ENCODE data around the gene ZC3H12A.

The ZC3H12A gene

DNA sequence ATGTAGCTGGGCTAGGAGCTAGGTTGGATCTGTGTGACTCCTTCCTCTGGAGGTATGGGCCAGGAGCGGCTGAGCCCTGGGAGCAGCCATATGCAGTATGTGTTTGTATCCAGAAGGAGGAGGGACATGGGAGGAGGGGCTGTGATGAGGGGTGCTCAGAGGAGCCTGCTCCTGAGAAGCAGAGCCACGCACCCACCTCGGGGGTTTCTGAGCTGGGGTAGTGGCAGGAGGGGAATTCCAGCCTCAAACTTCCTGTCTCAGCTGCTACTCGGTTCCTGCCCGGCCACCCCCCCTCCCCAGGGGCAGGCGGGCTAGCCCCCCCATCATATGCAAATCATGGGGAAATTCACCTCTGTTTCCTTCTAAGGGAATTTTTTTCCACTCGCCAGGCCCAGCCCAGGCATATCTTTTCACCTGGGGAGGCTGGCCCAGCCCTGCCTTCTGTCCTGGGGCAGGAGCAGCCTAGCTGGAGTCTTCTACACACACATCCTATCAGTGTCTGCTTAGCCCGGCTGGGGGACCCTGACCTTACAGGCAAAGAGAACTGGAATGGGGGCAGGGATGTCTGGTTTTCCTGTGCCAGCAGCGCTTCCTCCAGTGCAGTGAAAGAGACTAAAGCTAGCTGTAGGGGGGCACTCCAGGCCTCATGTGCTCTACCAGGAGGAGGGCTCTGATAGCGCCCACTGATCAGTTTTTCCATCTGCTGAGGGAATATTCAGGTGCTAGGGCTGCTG lies 3.0 kb downstream of the ZC3H12A start:
- Histone ChIP-seq H3K4me1 (ENCODE audit: control insufficient read depth, insufficient read depth, low read length) (peaks cover 7% of the 10 kb centered on the region), H3K4me3 (ENCODE audit: low read depth, low read length) (peak overlapping the region; percentile 71), H3K27ac (ENCODE audit: extremely low read depth, low read depth, low read length) (peak overlapping the region; percentile 37), H3K36me3 (ENCODE audit: control insufficient read depth in 2 of 2, insufficient read depth in 1 of 2, low read length in 2 of 2) (peaks cover 0 to 70% of the 10 kb centered on the region in 2 experiments; a peak in 1 of 3 replicates), H3K9me3 (ENCODE audit: control insufficient read depth, insufficient read depth, low read depth, low read length) (no peaks in the 10 kb centered on the region)
- TF ChIP-seq KLF8 (tag by site-specific recombination; IDR thresholded peaks at IDR 0.05) (no peak), ZNF843 (tag by site-specific recombination; IDR thresholded peaks at IDR 0.05) (no peak), ZNF155 (tag by site-specific recombination; IDR thresholded peaks at IDR 0.05) (no peak), KLF9 (tag by site-specific recombination; IDR thresholded peaks at IDR 0.05; ENCODE audit: low read depth) (no peak), ZIC2 (tag by site-specific recombination; IDR thresholded peaks at IDR 0.05) (peak; percentile 64; the same call in 1 of the 2 replicates), ZBTB7A (tag by site-specific recombination; IDR thresholded peaks at IDR 0.05; ENCODE audit: low read depth) (no peak), ZNF341 (tag by site-specific recombination; IDR thresholded peaks at IDR 0.05; ENCODE audit: low read depth) (0 out of 2 replicates have a peak, but pooled peaks have one; percentile 6), SP3 (tag by site-specific recombination; IDR thresholded peaks at IDR 0.05) (0 out of 2 replicates have a peak, but pooled peaks have one; percentile 9)
- TF ChIP-seq, protein P1, sequence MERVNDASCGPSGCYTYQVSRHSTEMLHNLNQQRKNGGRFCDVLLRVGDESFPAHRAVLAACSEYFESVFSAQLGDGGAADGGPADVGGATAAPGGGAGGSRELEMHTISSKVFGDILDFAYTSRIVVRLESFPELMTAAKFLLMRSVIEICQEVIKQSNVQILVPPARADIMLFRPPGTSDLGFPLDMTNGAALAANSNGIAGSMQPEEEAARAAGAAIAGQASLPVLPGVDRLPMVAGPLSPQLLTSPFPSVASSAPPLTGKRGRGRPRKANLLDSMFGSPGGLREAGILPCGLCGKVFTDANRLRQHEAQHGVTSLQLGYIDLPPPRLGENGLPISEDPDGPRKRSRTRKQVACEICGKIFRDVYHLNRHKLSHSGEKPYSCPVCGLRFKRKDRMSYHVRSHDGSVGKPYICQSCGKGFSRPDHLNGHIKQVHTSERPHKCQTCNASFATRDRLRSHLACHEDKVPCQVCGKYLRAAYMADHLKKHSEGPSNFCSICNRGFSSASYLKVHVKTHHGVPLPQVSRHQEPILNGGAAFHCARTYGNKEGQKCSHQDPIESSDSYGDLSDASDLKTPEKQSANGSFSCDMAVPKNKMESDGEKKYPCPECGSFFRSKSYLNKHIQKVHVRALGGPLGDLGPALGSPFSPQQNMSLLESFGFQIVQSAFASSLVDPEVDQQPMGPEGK (tag by site-specific recombination; IDR thresholded peaks at IDR 0.05): peak; percentile 64
- POLR2A ChIA-PET: interaction anchor here (0.6 to 4.6 kb wide), 3 partner anchors 8 to 542 kb away, joined by 3 to 43 read pairs (median 3); partner anchors contain the start of gene SNIP1
- CTCF ChIA-PET: interaction anchor here (1.0 to 10.7 kb wide), 3 partner anchors 8 to 22 kb away, joined by 4 to 127 read pairs (median 25); no protein-coding TSS in a partner anchor

DNA sequence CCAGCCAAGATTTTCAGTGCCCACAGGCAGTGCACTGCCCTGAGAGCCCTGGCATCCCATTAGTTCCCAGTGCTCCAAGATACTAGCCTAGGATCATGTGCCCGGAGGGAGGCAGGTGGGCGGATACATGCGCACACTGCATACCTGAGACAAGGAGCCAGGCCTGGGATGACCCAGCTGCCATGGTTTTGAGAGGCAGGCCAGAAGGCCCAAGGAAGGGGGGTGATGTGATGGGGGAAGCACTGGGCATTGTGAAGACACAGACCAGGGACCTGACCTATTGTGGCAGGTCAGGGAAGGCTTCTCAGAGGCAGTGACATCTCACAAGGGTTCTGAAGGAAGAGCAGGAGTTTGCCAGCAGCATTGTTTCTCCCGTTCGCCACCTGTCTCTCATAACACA lies 3.6 kb downstream of the ZC3H12A start:
- CTCF ChIA-PET: interaction anchor here (1.4 to 10.7 kb wide), 3 partner anchors 7 to 36 kb away, joined by 8 to 127 read pairs (median 25); partner anchors contain the start of gene MEAF6
- H3K36me3 ChIP-seq (ENCODE audit: control insufficient read depth in 2 of 2, insufficient read depth in 1 of 2, low read length in 2 of 2): peaks cover 0 to 75% of the 10 kb centered on the region in 2 experiments; a peak in 1 of 3 replicates

More for the DNA sequence above, 3.6 kb downstream of the ZC3H12A start:
- TF ChIP-seq TRIM28 (IDR thresholded peaks at IDR 0.05; ENCODE audit: borderline replicate concordance, low read length) (no peak), ZNF560 (tag by site-specific recombination; IDR thresholded peaks at IDR 0.05; ENCODE audit: borderline replicate concordance) (no peak), ZNF658 (tag by site-specific recombination; IDR thresholded peaks at IDR 0.05) (no peak), ZNF112 (tag by site-specific recombination; IDR thresholded peaks at IDR 0.05) (no peak), ZNF184 (tag by site-specific recombination; IDR thresholded peaks at IDR 0.05) (no peak), ZNF140 (tag by site-specific recombination; IDR thresholded peaks at IDR 0.05) (no peak), ZFHX2 (tag by site-specific recombination; conservative IDR thresholded peaks at IDR 0.05) (peak; percentile 31; the same call in 1 of the 2 replicates), ZFP3 (tag by site-specific recombination; IDR thresholded peaks at IDR 0.05; ENCODE audit: low read depth) (peak; percentile 81)
- TF ChIP-seq, protein P2, sequence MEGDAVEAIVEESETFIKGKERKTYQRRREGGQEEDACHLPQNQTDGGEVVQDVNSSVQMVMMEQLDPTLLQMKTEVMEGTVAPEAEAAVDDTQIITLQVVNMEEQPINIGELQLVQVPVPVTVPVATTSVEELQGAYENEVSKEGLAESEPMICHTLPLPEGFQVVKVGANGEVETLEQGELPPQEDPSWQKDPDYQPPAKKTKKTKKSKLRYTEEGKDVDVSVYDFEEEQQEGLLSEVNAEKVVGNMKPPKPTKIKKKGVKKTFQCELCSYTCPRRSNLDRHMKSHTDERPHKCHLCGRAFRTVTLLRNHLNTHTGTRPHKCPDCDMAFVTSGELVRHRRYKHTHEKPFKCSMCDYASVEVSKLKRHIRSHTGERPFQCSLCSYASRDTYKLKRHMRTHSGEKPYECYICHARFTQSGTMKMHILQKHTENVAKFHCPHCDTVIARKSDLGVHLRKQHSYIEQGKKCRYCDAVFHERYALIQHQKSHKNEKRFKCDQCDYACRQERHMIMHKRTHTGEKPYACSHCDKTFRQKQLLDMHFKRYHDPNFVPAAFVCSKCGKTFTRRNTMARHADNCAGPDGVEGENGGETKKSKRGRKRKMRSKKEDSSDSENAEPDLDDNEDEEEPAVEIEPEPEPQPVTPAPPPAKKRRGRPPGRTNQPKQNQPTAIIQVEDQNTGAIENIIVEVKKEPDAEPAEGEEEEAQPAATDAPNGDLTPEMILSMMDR (tag by site-specific recombination; IDR thresholded peaks at IDR 0.05): no peak
- TF ChIP-seq, protein P3, sequence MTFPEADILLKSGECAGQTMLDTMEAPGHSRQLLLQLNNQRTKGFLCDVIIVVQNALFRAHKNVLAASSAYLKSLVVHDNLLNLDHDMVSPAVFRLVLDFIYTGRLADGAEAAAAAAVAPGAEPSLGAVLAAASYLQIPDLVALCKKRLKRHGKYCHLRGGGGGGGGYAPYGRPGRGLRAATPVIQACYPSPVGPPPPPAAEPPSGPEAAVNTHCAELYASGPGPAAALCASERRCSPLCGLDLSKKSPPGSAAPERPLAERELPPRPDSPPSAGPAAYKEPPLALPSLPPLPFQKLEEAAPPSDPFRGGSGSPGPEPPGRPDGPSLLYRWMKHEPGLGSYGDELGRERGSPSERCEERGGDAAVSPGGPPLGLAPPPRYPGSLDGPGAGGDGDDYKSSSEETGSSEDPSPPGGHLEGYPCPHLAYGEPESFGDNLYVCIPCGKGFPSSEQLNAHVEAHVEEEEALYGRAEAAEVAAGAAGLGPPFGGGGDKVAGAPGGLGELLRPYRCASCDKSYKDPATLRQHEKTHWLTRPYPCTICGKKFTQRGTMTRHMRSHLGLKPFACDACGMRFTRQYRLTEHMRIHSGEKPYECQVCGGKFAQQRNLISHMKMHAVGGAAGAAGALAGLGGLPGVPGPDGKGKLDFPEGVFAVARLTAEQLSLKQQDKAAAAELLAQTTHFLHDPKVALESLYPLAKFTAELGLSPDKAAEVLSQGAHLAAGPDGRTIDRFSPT (tag by site-specific recombination; IDR thresholded peaks at IDR 0.05): 0 out of 2 replicates have a peak, but pooled peaks have one; percentile 16
- TF ChIP-seq, protein P4, sequence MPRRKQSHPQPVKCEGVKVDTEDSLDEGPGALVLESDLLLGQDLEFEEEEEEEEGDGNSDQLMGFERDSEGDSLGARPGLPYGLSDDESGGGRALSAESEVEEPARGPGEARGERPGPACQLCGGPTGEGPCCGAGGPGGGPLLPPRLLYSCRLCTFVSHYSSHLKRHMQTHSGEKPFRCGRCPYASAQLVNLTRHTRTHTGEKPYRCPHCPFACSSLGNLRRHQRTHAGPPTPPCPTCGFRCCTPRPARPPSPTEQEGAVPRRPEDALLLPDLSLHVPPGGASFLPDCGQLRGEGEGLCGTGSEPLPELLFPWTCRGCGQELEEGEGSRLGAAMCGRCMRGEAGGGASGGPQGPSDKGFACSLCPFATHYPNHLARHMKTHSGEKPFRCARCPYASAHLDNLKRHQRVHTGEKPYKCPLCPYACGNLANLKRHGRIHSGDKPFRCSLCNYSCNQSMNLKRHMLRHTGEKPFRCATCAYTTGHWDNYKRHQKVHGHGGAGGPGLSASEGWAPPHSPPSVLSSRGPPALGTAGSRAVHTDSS (tag by site-specific recombination; IDR thresholded peaks at IDR 0.05): no peak
- Histone ChIP-seq H3K4me3 (ENCODE audit: low read depth, low read length) (no peak overlapping the region), H3K27ac (ENCODE audit: extremely low read depth, low read depth, low read length) (no peak overlapping the region), H3K9me3 (ENCODE audit: control insufficient read depth, insufficient read depth, low read depth, low read length) (no peaks in the 10 kb centered on the region), H3K4me1 (ENCODE audit: control insufficient read depth, insufficient read depth, low read length) (peaks cover 7% of the 10 kb centered on the region)
- POLR2A ChIA-PET: interaction anchor here (1.8 to 4.6 kb wide), 2 partner anchors 8 to 9 kb away, joined by 8 to 43 read pairs; no protein-coding TSS in a partner anchor
